Brain microvascular endothelial cell (primary cell): ENCODE measurements around the gene MAP4.
"Not testable (repeated sequence)": the region's sequence is repeated elsewhere in the genome, so short reads cannot be mapped to it uniquely, and the experiment has no call there.

Source experiments
- DNase-seq: peaks from one replicate; pipeline ENCODE4 v3.0.0-alpha.2; 2020
- H3K27ac ChIP-seq: fragments of 250-450 bp; sonication (Bioruptor Pico); 2 replicates; pipeline ENCODE4 v1.5.1; 2020; ENCODE audit warnings: mild to moderate bottlenecking, moderate library complexity
- H3K27me3 ChIP-seq: fragments of 250-450 bp; sonication (Bioruptor Pico); replicated peaks from 2 replicates; pipeline ENCODE4 v1.5.1; 2020; ENCODE audit warnings: mild to moderate bottlenecking
- H3K36me3 ChIP-seq: fragments of 250-450 bp; sonication (Bioruptor Pico); replicated peaks from 2 replicates; pipeline ENCODE4 v1.5.1; 2020; ENCODE audit warnings: mild to moderate bottlenecking
- H3K4me3 ChIP-seq: 2 replicates; pipeline ENCODE4 v1.5.1; 2011; ENCODE audit warnings: low read depth, mild to moderate bottlenecking, control low read depth, low read length, moderate library complexity
- in situ Hi-C: cut with HindIII; loops from 2 replicates; pipeline ENCODE4 v1.10.0; 2017; ENCODE audit warnings: low sequenced_read_pairs, low pct_ligation_motif_present
- TF ChIP-seq, protein P1 (sequence below): IDR thresholded peaks from 2 replicates; pipeline ENCODE4 v1.5.1; 2011; ENCODE audit warnings: low read depth, mild to moderate bottlenecking, moderate library complexity, low read length, control low read depth, inconsistent platforms; ENCODE audit errors: missing control alignments

The MAP4 gene

DNA sequence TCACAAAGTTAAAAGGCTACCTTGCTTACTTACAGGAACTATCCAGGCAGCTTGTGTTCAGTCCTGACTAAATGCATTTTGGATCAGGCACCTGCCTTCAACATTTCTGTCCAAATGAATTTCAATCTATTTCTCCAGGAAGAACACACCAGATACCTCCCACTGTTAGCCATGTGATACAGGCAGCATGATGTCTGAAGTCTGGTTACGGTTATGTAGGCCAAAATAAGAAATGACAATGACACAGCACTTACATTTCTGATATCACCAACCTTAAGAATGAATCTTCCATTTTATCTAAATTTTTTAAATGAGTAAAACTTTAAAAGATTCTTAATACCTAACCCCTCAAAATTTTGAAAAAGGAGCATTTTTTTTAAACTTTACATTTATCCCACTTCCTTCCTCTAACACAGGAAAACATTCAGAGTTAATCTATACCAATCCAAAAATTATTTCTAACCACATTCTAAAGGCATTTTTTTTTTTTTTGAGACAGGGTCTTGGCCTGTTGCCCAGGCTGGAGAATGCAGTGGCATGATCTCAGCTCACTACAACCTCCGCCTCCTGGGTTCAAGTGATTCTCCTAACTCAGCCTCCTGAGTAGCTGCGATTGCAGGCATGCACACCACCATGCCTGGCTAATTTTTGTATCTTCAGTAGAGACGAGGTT, at the start of gene MAP4:
Gene MAP4 (minus strand): TSS at position 116 of the 673 bp plus-strand sequence. CDS start 17,556 bp downstream, outside the sequence.
- DNase-seq: peak; percentile 55
- TF ChIP-seq, protein P1, sequence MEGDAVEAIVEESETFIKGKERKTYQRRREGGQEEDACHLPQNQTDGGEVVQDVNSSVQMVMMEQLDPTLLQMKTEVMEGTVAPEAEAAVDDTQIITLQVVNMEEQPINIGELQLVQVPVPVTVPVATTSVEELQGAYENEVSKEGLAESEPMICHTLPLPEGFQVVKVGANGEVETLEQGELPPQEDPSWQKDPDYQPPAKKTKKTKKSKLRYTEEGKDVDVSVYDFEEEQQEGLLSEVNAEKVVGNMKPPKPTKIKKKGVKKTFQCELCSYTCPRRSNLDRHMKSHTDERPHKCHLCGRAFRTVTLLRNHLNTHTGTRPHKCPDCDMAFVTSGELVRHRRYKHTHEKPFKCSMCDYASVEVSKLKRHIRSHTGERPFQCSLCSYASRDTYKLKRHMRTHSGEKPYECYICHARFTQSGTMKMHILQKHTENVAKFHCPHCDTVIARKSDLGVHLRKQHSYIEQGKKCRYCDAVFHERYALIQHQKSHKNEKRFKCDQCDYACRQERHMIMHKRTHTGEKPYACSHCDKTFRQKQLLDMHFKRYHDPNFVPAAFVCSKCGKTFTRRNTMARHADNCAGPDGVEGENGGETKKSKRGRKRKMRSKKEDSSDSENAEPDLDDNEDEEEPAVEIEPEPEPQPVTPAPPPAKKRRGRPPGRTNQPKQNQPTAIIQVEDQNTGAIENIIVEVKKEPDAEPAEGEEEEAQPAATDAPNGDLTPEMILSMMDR: no peak
- H3K27ac ChIP-seq: peak within 1 kb of the TSS; percentile 25
- H3K27me3 ChIP-seq: no peaks in the 10 kb centered on the region
- in situ Hi-C loops: no loop called here
- H3K36me3 ChIP-seq: no peaks in the 10 kb centered on the region
- H3K4me3 ChIP-seq: no peak within 1 kb of the TSS

DNA sequence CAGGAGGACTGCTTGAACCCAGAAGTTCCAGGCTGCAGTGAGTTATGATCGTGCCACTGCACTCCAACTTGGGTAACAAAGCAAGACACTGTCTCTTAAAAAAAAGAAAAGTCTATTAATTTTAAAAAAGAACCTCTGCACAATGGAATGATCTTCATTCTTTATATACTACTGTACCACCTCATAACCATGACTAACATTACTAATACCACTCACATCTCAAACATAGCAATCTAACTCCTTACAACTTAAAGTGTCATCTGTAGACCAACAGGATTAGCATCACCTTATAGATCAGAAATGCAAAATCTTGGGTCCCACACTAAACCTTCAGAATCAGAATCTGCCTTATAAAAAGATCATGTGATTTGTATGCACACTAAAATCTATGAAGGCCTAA, 48.8 kb upstream of the MAP4 start:
- in situ Hi-C loops: no loop called here
- DNase-seq: no peak
- H3K4me3 ChIP-seq: no peak overlapping the region
- no peaks in the 10 kb centered on the region for H3K36me3 ChIP-seq
- no peaks in the 10 kb centered on the region for H3K27me3 ChIP-seq
- TF ChIP-seq, protein P1: no peak
- H3K27ac ChIP-seq: no peak overlapping the region

GRCh38 chr3:48064292-48064829, 48.1 kb upstream of the MAP4 start:
- in situ Hi-C loops: no loop called here
- H3K36me3 ChIP-seq: no peaks in the 10 kb centered on the region
- H3K27ac ChIP-seq: no peak overlapping the region
- H3K4me3 ChIP-seq: no peak overlapping the region
- DNase-seq: peak; percentile 27
- H3K27me3 ChIP-seq: no peaks in the 10 kb centered on the region
- TF ChIP-seq, protein P1: no peak

DNA sequence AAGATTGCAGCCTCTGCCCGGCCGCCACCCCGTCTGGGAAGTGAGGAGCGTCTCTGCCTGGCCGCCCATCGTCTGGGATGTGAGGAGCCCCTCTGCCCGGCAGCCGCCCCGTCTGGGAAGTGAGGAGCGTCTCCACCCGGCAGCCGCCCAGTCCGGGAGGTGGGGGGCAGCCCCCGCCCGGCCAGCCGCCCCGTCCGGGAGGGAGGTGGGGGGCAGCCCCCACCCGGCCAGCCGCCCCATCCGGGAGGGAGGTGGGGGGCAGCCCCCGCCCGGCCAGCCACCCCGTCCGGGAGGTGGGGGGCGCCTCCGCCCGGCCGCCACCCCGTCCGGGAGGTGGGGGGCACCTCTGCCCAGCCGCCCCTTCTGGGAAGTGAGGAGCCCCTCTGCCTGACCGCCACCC, 45.4 kb upstream of the MAP4 start:
- in situ Hi-C loops: not testable (repeated sequence)

DNA sequence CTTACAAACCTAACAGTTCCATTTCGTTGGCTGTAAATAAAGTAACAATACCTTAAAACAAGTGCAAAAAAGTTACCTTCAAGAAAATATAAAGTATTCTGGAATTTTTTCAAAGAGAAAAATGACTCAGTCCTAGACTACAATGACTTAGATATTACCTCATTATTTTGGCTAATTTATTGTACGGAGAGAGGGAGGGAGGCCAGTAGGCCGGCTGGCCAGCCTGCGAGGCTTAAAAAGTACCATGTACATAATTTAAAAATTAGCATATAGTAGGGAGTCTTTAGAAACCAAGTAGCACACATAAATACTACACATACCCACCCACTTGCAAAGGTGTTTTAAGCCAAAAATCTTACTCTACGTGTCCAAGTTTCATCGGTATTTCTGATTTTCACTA, 41.9 kb upstream of the MAP4 start:
- Histone ChIP-seq H3K36me3 (no peaks in the 10 kb centered on the region), H3K27ac (no peak overlapping the region), H3K27me3 (no peaks in the 10 kb centered on the region), H3K4me3 (no peak overlapping the region)
- TF ChIP-seq, protein P1: no peak
- DNase-seq: no peak
- in situ Hi-C loops: no loop called here

More for the DNA sequence above, 45.4 kb upstream of the MAP4 start:
- not testable (repeated sequence) for H3K27me3 ChIP-seq, H3K36me3 ChIP-seq, H3K4me3 ChIP-seq, DNase-seq, H3K27ac ChIP-seq

DNA sequence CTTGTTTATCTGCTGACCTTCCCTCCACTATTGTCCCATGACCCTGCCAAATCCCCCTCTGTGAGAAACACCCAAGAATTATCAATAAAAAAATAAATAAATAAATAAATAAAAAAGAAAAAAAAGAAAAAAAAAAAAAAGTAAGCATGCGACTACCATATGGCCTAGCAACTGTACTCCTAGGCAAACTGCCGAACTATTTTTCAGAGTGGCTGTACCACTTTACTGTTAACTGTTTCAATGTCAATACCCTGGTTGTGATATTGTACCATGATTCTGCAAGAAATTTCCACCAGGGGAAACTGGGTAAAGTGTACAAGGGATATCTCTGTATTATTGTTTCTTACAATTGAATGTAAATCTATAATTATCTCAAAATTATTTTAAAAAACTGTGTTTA, 41.3 kb upstream of the MAP4 start:
- in situ Hi-C loops: no loop called here
- Histone ChIP-seq H3K36me3 (no peaks in the 10 kb centered on the region), H3K27ac (no peak overlapping the region), H3K27me3 (no peaks in the 10 kb centered on the region), H3K4me3 (no peak overlapping the region)
- TF ChIP-seq, protein P1: no peak
- no peak for DNase-seq
